ENCODE measurements around the gene PAPLN.
"Not testable (repeated sequence)": the region's sequence is repeated elsewhere in the genome, so short reads cannot be mapped to it uniquely, and the experiment has no call there.

Gene PAPLN

GRCh38 chr14:73289729-73290128 lies 52.4 kb downstream of the PAPLN start:
- DNase-seq (ENCODE audit: low read depth in 2 of 2): no peak

GRCh38 chr14:73290279-73290678 lies 53.0 kb downstream of the PAPLN start:
- no peak for DNase-seq (ENCODE audit: low read depth in 2 of 2)

- DNase-seq (ENCODE audit: low read depth in 2 of 2): no peak
Observed at GRCh38 chr14:73293782-73294781, 56.8 kb downstream of the PAPLN start.

GRCh38 chr14:73295198-73295796 lies 58.0 kb downstream of the PAPLN start:
- DNase-seq (ENCODE audit: low read depth in 2 of 2): no peak

GRCh38 chr14:73305499-73305898 lies 68.2 kb downstream of the PAPLN start:
- DNase-seq (ENCODE audit: low read depth in 2 of 2): no peak

- DNase-seq (ENCODE audit: low read depth in 2 of 2): no peak
Observed at GRCh38 chr14:73307261-73307660, 70.0 kb downstream of the PAPLN start.

GRCh38 chr14:73309207-73309606 lies 71.9 kb downstream of the PAPLN start:
- DNase-seq (ENCODE audit: low read depth in 2 of 2): not testable (repeated sequence)

GRCh38 chr14:73311708-73312030 lies 74.4 kb downstream of the PAPLN start:
- no peak for DNase-seq (ENCODE audit: low read depth in 2 of 2)

GRCh38 chr14:73312687-73313086 lies 75.4 kb downstream of the PAPLN start:
- DNase-seq (ENCODE audit: low read depth in 2 of 2): no peak

- no peak for DNase-seq (ENCODE audit: low read depth in 2 of 2)
Observed at GRCh38 chr14:73313151-73313550, 75.8 kb downstream of the PAPLN start.

- DNase-seq (ENCODE audit: low read depth in 2 of 2): no peak
Observed at GRCh38 chr14:73323896-73324399, 86.6 kb downstream of the PAPLN start.

All from stimulated activated CD8-positive, alpha-beta memory T cell treated with anti-CD3 and anti-CD28 coated beads, Interleukin-15, amount 100 ng/mL, for 4 hours (primary cell).